GM19463 (cell line): ENCODE results near the gene EEF2.

Experiments used
- ATAC-seq: cut with Tn5 transposase; IDR thresholded peaks from one replicate; pipeline ENCODE4 v1.9.1; 2021; ENCODE audit warnings: mild to moderate bottlenecking, moderate library complexity; ENCODE audit not compliant: unreplicated experiment

EEF2 gene

GRCh38 chr19:3986260-3987041 is 1.2 kb upstream of the EEF2 start:
- ATAC-seq, result no peak

- no peak for ATAC-seq
Observed at GRCh38 chr19:3985643-3986259, 488 bp upstream of the EEF2 start.

- ATAC-seq, result no peak
Observed at GRCh38 chr19:3984584-3984907, 717 bp downstream of the EEF2 start.

GRCh38 chr19:3983936-3984583 is 1.2 kb downstream of the EEF2 start:
- no peak for ATAC-seq

- ATAC-seq, result no peak
Observed at GRCh38 chr19:3983542-3983914, 1.7 kb downstream of the EEF2 start.

GRCh38 chr19:3982701-3983541 is 2.3 kb downstream of the EEF2 start:
- ATAC-seq, result no peak

DNA sequence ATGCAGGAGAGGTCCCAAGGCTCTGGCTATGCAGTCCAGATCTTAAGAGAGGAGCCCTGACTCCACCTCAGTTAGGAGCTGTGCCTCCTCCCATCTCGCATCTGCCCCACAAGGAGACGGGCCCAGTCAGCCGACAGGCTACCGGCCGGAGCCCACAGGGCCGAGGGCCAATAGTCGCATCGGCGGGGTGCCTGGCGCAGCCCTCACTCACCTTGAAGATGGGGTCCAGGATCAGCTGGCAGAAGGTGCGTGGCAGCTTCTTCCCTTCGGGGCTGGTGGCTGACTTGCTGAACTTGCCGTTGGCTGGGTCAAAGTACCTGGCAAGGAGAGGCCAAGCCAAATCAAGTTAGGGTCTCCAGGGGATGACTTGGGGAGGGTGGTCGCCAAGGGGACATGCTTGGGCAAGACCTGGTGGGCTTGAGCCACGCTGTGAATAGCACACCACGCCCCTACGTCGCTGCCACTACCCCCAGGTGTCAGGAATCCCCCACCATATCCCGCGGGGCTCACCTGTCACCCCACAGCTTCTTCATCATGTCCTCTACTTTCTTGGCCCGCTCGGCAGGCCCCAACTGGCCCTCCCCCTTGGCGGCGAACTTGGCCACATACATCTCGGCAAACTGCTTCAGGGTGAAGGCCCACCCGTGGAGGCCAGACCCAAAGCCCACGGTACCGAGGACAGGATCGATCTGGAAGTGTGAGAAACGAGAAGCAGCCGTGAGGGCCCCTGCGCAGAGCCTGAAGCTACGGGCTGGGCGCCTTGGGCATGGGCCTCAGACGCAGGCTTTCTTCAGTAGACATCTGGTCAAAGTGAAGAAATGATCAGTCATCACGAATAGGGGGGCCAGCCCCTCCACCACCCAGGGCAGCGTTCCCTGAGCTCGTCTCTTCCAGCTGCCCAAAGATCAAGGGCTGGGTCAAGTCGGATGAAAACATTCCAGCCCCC is 3.3 kb downstream of the EEF2 start:
- ATAC-seq, result no peak

- ATAC-seq, result no peak
Observed at GRCh38 chr19:3981373-3981735, 3.9 kb downstream of the EEF2 start.

GRCh38 chr19:3980353-3981251 is 4.7 kb downstream of the EEF2 start:
- ATAC-seq, result no peak

- ATAC-seq, result no peak
Observed at GRCh38 chr19:3979674-3980352, 5.5 kb downstream of the EEF2 start.

DNA sequence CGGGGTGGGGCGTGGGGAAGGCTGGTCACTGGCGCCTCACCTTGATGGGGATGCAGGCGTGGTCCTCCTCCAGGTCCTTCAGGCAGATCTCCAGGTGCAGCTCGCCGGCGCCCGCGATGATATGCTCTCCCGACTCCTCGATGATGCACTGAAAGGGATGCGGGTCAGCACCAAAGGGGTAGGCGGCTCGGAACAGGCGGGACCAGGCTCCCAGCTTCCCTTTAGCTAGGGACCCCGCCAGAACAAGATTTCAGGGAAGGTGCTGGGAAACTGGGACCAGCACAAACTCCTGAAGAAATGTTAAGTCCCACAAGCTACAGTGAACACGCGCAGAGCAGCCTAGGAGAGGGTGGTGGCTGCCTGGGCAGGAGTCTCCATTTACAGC is 6.0 kb downstream of the EEF2 start:
- ATAC-seq, result no peak

DNA sequence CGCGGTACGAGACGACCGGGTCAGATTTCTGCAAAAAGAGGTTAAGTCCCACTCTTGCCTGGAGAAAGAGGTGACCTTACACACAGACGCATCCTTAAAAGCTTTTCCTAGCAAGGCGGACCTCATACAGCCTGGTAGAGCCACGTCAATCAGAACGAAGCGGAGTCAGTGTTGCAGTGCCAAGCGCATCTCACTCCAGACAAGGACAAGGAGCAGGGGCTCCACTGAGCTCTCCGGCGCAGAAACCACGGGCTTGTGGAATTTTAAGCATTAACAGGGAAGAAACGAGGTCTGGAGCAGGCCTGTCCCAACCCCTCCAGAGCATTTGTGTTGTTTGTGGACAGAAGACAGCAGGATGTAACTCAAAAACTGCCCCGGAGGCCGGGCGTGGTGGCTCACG is 7.1 kb downstream of the EEF2 start:
- no peak for ATAC-seq

- no peak for ATAC-seq
Observed at GRCh38 chr19:3977242-3978143, 7.8 kb downstream of the EEF2 start.

DNA sequence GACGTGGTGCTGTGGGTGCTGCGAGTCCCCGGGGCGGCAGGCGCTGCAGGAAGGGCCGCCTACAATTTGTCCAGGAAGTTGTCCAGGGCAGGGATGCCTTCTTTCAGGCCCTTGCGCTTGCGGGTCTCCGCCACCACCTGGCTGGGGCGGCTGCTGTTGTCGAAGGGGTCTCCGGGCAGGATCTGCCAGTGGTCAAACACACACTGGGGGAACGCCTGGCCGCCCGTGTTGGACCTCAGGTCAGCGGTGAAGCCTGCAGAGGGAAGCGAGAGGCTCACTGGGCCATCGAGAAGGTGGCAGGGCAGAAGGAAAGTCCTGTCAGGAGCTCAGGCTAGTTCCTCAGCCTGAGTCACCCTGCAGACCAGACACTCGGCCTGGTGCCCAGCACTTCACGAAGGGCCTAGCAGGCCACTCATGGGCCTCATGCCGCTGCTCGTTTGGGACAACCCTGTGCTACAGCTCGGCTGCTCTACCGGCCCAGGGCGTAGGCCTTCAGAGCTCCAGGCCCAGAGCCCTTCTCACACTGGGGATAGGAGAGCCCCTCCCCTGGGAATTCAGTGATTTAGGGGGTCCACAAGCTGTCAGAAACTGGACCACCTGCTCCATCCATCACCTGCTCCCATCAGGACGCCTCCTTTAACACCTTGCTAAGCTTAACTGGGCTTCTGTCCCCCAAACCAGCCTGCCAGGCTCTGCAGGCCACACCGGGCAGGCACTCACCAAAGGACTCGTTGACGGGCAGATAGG is 8.6 kb downstream of the EEF2 start:
- no peak for ATAC-seq

DNA sequence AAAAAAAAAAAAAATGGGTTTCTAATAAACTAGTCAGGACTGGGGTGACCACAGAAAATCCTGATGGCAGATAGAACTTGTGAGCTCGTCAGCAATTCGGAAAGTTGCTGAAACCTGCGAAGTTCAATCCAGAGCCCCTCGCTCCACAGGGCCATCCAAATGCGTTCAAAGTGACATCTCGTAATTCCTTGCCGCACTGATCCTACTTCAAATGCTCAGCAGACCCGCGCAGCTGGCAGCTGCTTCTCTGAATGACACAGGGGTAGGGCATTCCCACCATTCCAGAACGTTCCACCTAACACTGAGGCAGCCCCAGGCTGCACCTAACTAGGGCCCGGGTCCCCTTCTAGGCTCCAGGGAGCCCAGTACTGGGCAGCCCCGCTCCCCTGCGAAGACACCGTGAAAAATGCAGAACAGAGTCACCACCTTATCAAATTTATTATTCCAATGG is 9.6 kb downstream of the EEF2 start:
- ATAC-seq, result no peak

DNA sequence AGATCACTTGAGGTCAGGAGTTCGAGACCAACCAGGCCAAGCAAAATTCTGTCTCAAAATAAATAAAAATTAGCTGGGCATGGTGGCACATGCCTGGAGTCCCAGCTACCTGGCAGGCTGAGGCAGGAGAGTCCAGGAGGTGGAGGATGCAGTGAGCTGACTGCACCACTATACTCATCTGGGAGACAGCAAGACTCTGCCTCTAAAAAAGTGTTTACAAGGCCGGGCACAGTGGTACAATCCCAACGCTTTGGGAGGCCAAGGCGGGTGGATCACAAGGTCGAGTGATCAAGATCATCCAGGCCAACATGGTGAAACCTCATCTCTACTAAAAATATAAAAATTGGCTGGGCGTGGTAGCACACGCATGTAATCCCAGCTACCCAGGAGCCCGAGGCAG is 10.1 kb downstream of the EEF2 start:
- ATAC-seq, result no peak
